GM18526 (cell line): Measurements from ENCODE around the gene ERFL.

Source experiments
- POLR2A ChIP-seq: IDR thresholded peaks from 3 replicates; pipeline ENCODE4 v1.6.1; 2011; ENCODE audit not compliant: insufficient read length; ENCODE audit errors: extremely low read depth

The ERFL gene

GRCh38 chr19:41859213-41859617 is 69.0 kb downstream of the ERFL start:
- TF ChIP-seq POLR2A: no peak
